SU-DHL-6 (cell line): ENCODE results near the gene NACC1.
A peak's percentile ranks its signal among the peaks of the same experiment; 100 is the strongest.

Experiments used
- H2AFZ ChIP-seq: fragments of 200-600 bp; sonication (generic); 2 replicates; pipeline ENCODE4 v1.6.1; 2014; ENCODE audit warnings: low read depth, mild to moderate bottlenecking, moderate library complexity, mixed read lengths, antibody characterized with exemption, low read length; ENCODE audit not compliant: severe bottlenecking
- H3F3A ChIP-seq: fragments of 200-600 bp; shearing (Covaris generic); 2 replicates; pipeline ENCODE4 v1.6.0; 2016; ENCODE audit warnings: antibody characterized with exemption, mild to moderate bottlenecking; ENCODE audit not compliant: insufficient read depth
- H3K27ac ChIP-seq: fragments of 200-600 bp; sonication (generic); 2 replicates; pipeline ENCODE4 v1.5.1; 2016; ENCODE audit warnings: low read depth, mild to moderate bottlenecking, low read length, moderate library complexity, mixed read lengths
- H3K27me3 ChIP-seq: fragments of 200-600 bp; sonication (generic), shearing (Covaris generic); 2 replicates; pipeline ENCODE4 v1.6.0; 2014; ENCODE audit warnings: mild to moderate bottlenecking, low read length
- H3K36me3 ChIP-seq: fragments of 200-600 bp; sonication (generic); 2 replicates; pipeline ENCODE4 v1.6.1; 2014; ENCODE audit warnings: mild to moderate bottlenecking, low read length, mixed read lengths
- H3K4me2 ChIP-seq: fragments of 300-600, 200-600 bp; shearing (Covaris generic), sonication (generic); 2 replicates; pipeline ENCODE4 v1.6.0; 2014; ENCODE audit warnings: low read length, low read depth, mild to moderate bottlenecking; ENCODE audit not compliant: poor library complexity, severe bottlenecking
- H3K4me3 ChIP-seq: fragments of 200-600 bp; sonication (generic); 2 replicates; pipeline ENCODE4 v1.5.1; 2014; ENCODE audit warnings: antibody characterized with exemption, low read length, mild to moderate bottlenecking, mixed read lengths; ENCODE audit not compliant: insufficient read depth, poor library complexity, severe bottlenecking
- H3K79me2 ChIP-seq: fragments of 200-600 bp; sonication (generic); 2 replicates; pipeline ENCODE4 v1.6.1; 2014; ENCODE audit warnings: mild to moderate bottlenecking, low read length, moderate library complexity; ENCODE audit not compliant: insufficient read depth
- H3K9ac ChIP-seq: fragments of 200-600 bp; sonication (generic); 2 replicates; pipeline ENCODE4 v1.7.0; 2014; ENCODE audit warnings: mild to moderate bottlenecking, low read length
- H3K9me2 ChIP-seq: fragments of 200-600 bp; sonication (generic); replicated peaks from 2 replicates; pipeline ENCODE4 v1.6.1; 2014; ENCODE audit warnings: low read length; ENCODE audit not compliant: insufficient read depth
- H3K9me3 ChIP-seq: fragments of 200-600 bp; sonication (generic); 2 replicates; pipeline ENCODE4 v1.6.1; 2014; ENCODE audit warnings: low read length, mixed read lengths; ENCODE audit not compliant: insufficient read depth
- H4K20me1 ChIP-seq: fragments of 200-600 bp; sonication (generic); 2 replicates; pipeline ENCODE4 v1.6.1; 2014; ENCODE audit warnings: low read depth, mild to moderate bottlenecking, antibody characterized with exemption, low read length, moderate library complexity, mixed read lengths
- EZH2phosphoT487 ChIP-seq: fragments of 200-600 bp; sonication (generic), shearing (Covaris generic); conservative IDR thresholded peaks from 2 replicates; pipeline ENCODE4 v1.6.1; 2018; ENCODE audit warnings: mild to moderate bottlenecking, antibody characterized with exemption, low read length, moderate library complexity, mixed read lengths
- TF ChIP-seq, protein P1 (sequence below): fragments of 200-600 bp; sonication (generic); IDR thresholded peaks from one replicate; pipeline ENCODE4 v1.5.1; 2017; ENCODE audit warnings: antibody characterized with exemption, mild to moderate bottlenecking, low read length, moderate library complexity; ENCODE audit not compliant: insufficient read depth, poor library complexity, severe bottlenecking

Gene NACC1

DNA sequence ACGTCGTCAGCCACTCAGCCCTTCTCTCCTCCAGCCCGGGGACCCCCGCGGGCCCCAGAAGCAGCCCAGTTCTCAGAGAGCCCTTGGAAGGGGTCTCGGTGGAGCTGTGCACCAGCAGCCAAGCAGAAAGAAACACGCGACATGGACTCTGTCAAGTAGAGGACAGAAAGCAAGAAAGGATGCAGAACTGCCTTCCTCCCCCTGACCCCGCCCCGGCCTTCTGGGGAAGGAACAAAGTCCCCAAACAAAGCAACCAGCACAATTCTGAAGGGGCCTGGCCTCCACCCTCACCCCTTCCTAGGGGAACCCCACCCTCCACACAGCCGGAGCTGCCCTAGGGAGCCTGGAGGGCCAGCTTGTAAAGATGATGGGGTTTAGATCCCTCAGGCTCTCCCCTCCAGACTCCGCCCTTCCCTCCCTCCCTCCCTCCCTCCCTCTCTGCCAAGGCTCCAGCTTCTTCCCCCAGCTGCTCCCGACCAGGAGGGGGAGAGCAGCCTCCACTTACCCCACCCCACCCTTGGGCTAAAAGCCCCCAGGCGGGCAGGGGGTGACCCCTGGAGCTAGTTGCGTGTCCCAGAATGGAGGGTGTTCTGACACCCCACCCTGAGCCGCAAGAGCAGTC is 23.2 kb upstream of the NACC1 start:
- Histone ChIP-seq H3K79me2 (no peaks in the 10 kb centered on the region), H2AFZ (no peak overlapping the region), H4K20me1 (no peaks in the 10 kb centered on the region), H3K36me3 (peaks cover 7% of the 10 kb centered on the region), H3K9me2 (no peaks in the 10 kb centered on the region), H3F3A (peaks cover 7% of the 10 kb centered on the region), H3K27me3 (no peaks in the 10 kb centered on the region), H3K4me2 (peak overlapping the region; percentile 44), H3K27ac (no peak overlapping the region), H3K4me3 (no peak overlapping the region), H3K9ac (no peak overlapping the region), H3K9me3 (no peaks in the 10 kb centered on the region)
- TF ChIP-seq, protein P1, sequence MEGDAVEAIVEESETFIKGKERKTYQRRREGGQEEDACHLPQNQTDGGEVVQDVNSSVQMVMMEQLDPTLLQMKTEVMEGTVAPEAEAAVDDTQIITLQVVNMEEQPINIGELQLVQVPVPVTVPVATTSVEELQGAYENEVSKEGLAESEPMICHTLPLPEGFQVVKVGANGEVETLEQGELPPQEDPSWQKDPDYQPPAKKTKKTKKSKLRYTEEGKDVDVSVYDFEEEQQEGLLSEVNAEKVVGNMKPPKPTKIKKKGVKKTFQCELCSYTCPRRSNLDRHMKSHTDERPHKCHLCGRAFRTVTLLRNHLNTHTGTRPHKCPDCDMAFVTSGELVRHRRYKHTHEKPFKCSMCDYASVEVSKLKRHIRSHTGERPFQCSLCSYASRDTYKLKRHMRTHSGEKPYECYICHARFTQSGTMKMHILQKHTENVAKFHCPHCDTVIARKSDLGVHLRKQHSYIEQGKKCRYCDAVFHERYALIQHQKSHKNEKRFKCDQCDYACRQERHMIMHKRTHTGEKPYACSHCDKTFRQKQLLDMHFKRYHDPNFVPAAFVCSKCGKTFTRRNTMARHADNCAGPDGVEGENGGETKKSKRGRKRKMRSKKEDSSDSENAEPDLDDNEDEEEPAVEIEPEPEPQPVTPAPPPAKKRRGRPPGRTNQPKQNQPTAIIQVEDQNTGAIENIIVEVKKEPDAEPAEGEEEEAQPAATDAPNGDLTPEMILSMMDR: no peak
- TF ChIP-seq EZH2phosphoT487: no peak

DNA sequence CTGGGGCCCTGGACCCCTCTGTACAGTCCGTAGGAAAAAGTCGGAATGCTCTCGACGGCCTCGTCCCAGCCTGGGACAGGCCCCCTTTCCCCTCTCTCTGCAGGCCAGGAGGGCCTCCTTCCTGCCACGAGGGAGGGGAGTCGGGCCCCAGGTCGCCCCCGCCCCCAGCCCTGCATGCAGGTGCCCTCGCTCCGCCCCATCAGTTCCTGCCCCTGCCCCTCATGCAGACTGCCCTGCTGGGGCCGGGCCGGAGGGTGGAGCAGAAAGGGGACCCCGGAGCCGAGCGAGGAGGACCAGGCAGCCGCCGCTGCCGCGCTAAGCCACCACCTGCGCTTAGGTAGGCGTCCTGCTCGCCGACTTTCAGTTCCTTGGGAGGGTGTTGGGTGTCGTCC is 22.7 kb upstream of the NACC1 start:
- Histone ChIP-seq H3K9me2 (no peaks in the 10 kb centered on the region), H3K4me3 (no peak overlapping the region), H3K27ac (no peak overlapping the region), H3K36me3 (peaks cover 12% of the 10 kb centered on the region), H4K20me1 (no peaks in the 10 kb centered on the region), H3K9me3 (no peaks in the 10 kb centered on the region), H3K9ac (no peak overlapping the region), H3F3A (peaks cover 12% of the 10 kb centered on the region), H3K79me2 (no peaks in the 10 kb centered on the region), H2AFZ (no peak overlapping the region), H3K27me3 (no peaks in the 10 kb centered on the region), H3K4me2 (peak overlapping the region; percentile 44)
- TF ChIP-seq EZH2phosphoT487: no peak
- TF ChIP-seq, protein P1: no peak

DNA sequence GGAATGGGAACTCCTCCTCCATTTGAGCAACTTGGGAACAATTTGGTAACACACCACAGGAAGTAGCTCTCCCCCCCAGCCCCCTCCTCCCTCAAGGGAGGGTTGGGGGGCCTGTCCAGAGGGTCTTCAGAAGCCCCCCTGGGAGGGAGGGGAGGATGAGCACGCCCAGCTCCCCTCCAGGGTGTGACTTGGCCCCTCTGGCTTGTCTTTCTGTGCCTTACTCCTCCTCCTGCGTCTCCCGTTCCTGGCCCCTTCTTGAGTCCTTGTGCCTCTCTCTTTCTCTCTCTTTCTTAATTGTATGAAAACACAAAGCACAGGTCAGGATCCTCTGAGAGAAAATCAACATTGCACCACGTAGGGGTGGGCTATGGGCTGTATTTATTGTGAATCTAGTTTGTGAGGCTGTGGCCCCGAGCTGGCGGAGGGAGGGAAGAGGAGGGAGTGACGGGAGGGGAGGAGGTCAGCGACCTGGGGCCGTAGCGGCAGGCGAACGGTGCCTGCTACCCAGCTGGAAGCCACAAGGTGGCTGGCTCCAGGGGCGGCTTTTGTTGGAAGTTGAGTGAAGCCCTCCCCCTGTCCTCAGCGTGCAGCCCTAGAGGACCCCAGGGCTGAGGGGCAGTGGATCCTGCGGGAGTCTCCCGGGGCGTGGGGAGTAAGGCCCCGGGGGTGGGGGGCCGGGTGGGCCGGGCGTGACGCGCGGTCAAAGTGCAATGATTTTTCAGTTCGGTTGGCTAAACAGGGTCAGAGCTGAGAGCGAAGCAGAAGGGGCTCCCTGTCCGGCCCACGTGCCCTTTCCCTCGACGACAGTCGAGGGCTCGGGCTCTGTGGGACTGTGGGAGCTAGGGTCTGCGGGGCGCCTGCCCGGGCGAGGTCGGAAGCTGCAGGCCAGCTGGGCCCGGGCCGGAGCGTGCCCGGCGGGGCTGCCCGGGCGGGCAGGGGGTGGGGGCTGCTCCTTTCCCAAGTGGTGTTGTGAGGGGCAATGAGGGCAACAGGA is 21.8 kb upstream of the NACC1 start:
- no peak overlapping the region for H3K27ac ChIP-seq
- H3K4me2 ChIP-seq: peak overlapping the region; percentile 44
- H3K9ac ChIP-seq: peak overlapping the region; percentile 27; the same call in 1 of the 2 replicates
- no peaks in the 10 kb centered on the region for H3K9me3 ChIP-seq
- H3K36me3 ChIP-seq: peaks cover 13% of the 10 kb centered on the region
- H2AFZ ChIP-seq: no peak overlapping the region
- no peak overlapping the region for H3K4me3 ChIP-seq
- H3K79me2 ChIP-seq: no peaks in the 10 kb centered on the region
- H3F3A ChIP-seq: peaks cover 12% of the 10 kb centered on the region
- no peaks in the 10 kb centered on the region for H4K20me1 ChIP-seq
- H3K9me2 ChIP-seq: no peaks in the 10 kb centered on the region
- no peaks in the 10 kb centered on the region for H3K27me3 ChIP-seq
- TF ChIP-seq EZH2phosphoT487: no peak
- TF ChIP-seq, protein P1: no peak
